Kidney epithelial cell (primary cell): Measurements from ENCODE around the gene TSPAN19. TPM values are rescaled to one million over a fixed set of nuclear protein-coding genes. Genes with fewer than 3 reads are reported as not detected.
"Not testable (repeated sequence)": the region's sequence is repeated elsewhere in the genome, so short reads cannot be mapped to it uniquely, and the experiment has no call there.

Experiments used
- DNase-seq: peaks from one replicate; pipeline ENCODE4 v3.0.0-alpha.2; 2010; ENCODE audit warnings: low read depth
- H3K27me3 ChIP-seq: 2 replicates; pipeline ENCODE4 v1.6.0; 2011; ENCODE audit warnings: low read length; ENCODE audit not compliant: control insufficient read depth, insufficient read depth
- H3K36me3 ChIP-seq: 2 replicates; pipeline ENCODE4 v1.5.1; 2011; ENCODE audit warnings: low read length; ENCODE audit not compliant: control insufficient read depth, insufficient read depth
- H3K4me3 ChIP-seq: 2 replicates; pipeline ENCODE4 v1.5.1; 2011; ENCODE audit warnings: low read depth, mild to moderate bottlenecking, control low read depth, low read length
- CTCF ChIP-seq: IDR thresholded peaks from 2 replicates; pipeline ENCODE4 v1.5.1; 2011; ENCODE audit warnings: mild to moderate bottlenecking, moderate library complexity, low read length, control low read depth, inconsistent platforms; ENCODE audit not compliant: insufficient read depth, poor library complexity, severe bottlenecking
- total RNA-seq: library from RNA; depleted of rRNA; stranded (reverse); fragments of >200 nt; gene quantifications from 2 replicates; pipeline ENCODE4 v1.2.3, GENCODE V29; 2015

The TSPAN19 gene
- total RNA-seq, 1 donor from 2014 or later = 0.92 TPM

GRCh38 chr12:85007836-85008235, 28.2 kb downstream of the TSPAN19 start:
- Histone ChIP-seq H3K36me3 (no peaks in the 10 kb centered on the region), H3K4me3 (no peak overlapping the region), H3K27me3 (no peaks in the 10 kb centered on the region)
- DNase-seq = no peak
- TF ChIP-seq CTCF = no peak

- Histone ChIP-seq H3K36me3 (no peaks in the 10 kb centered on the region), H3K27me3 (no peaks in the 10 kb centered on the region), H3K4me3 (no peak overlapping the region)
- DNase-seq = no peak
- TF ChIP-seq CTCF = no peak
Observed at GRCh38 chr12:85006206-85006605, 29.9 kb downstream of the TSPAN19 start.

- Histone ChIP-seq H3K36me3 (no peaks in the 10 kb centered on the region), H3K27me3 (no peaks in the 10 kb centered on the region), H3K4me3 (no peak overlapping the region)
- no peak for TF ChIP-seq CTCF
- DNase-seq = no peak
Observed at GRCh38 chr12:85005615-85006014, 30.5 kb downstream of the TSPAN19 start.

- H3K27me3 ChIP-seq, H3K36me3 ChIP-seq, H3K4me3 ChIP-seq, DNase-seq: not testable (repeated sequence)
Observed at GRCh38 chr12:85005047-85005446, 31.0 kb downstream of the TSPAN19 start.

GRCh38 chr12:85004204-85004603, 31.9 kb downstream of the TSPAN19 start:
- no peak for TF ChIP-seq CTCF
- Histone ChIP-seq H3K27me3 (no peaks in the 10 kb centered on the region), H3K4me3 (no peak overlapping the region), H3K36me3 (no peaks in the 10 kb centered on the region)
- DNase-seq = no peak

- TF ChIP-seq CTCF = no peak
- Histone ChIP-seq H3K4me3 (no peak overlapping the region), H3K36me3 (no peaks in the 10 kb centered on the region), H3K27me3 (no peaks in the 10 kb centered on the region)
- DNase-seq = no peak
Observed at GRCh38 chr12:85002778-85003296, 33.2 kb downstream of the TSPAN19 start.

- no peak for TF ChIP-seq CTCF
- H3K36me3 ChIP-seq = no peaks in the 10 kb centered on the region
- DNase-seq = no peak
- H3K27me3 ChIP-seq = no peaks in the 10 kb centered on the region
- no peak overlapping the region for H3K4me3 ChIP-seq
Observed at GRCh38 chr12:85000729-85001128, 35.3 kb downstream of the TSPAN19 start.
